A549 treated with dexamethasone at 1 μM for 4 hours (cell line): ENCODE measurements around the gene SYNRG. TPM values are rescaled to one million over a fixed set of nuclear protein-coding genes. Genes with fewer than 3 reads are reported as not detected.

Source experiments
- total RNA-seq: library from RNA; stranded (reverse); fragments of 200-300 nt; extraction: Qiagen RNA extraction; gene quantifications from 5 replicates; pipeline ENCODE4 v1.2.3, GENCODE V29; 2022

The SYNRG gene, protein sequence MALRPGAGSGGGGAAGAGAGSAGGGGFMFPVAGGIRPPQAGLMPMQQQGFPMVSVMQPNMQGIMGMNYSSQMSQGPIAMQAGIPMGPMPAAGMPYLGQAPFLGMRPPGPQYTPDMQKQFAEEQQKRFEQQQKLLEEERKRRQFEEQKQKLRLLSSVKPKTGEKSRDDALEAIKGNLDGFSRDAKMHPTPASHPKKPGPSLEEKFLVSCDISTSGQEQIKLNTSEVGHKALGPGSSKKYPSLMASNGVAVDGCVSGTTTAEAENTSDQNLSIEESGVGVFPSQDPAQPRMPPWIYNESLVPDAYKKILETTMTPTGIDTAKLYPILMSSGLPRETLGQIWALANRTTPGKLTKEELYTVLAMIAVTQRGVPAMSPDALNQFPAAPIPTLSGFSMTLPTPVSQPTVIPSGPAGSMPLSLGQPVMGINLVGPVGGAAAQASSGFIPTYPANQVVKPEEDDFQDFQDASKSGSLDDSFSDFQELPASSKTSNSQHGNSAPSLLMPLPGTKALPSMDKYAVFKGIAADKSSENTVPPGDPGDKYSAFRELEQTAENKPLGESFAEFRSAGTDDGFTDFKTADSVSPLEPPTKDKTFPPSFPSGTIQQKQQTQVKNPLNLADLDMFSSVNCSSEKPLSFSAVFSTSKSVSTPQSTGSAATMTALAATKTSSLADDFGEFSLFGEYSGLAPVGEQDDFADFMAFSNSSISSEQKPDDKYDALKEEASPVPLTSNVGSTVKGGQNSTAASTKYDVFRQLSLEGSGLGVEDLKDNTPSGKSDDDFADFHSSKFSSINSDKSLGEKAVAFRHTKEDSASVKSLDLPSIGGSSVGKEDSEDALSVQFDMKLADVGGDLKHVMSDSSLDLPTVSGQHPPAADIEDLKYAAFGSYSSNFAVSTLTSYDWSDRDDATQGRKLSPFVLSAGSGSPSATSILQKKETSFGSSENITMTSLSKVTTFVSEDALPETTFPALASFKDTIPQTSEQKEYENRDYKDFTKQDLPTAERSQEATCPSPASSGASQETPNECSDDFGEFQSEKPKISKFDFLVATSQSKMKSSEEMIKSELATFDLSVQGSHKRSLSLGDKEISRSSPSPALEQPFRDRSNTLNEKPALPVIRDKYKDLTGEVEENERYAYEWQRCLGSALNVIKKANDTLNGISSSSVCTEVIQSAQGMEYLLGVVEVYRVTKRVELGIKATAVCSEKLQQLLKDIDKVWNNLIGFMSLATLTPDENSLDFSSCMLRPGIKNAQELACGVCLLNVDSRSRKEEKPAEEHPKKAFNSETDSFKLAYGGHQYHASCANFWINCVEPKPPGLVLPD (N-terminal part only)
- total RNA-seq = 12.1 to 17.9 TPM (median 15.5 TPM) in 5 replicates

DNA sequence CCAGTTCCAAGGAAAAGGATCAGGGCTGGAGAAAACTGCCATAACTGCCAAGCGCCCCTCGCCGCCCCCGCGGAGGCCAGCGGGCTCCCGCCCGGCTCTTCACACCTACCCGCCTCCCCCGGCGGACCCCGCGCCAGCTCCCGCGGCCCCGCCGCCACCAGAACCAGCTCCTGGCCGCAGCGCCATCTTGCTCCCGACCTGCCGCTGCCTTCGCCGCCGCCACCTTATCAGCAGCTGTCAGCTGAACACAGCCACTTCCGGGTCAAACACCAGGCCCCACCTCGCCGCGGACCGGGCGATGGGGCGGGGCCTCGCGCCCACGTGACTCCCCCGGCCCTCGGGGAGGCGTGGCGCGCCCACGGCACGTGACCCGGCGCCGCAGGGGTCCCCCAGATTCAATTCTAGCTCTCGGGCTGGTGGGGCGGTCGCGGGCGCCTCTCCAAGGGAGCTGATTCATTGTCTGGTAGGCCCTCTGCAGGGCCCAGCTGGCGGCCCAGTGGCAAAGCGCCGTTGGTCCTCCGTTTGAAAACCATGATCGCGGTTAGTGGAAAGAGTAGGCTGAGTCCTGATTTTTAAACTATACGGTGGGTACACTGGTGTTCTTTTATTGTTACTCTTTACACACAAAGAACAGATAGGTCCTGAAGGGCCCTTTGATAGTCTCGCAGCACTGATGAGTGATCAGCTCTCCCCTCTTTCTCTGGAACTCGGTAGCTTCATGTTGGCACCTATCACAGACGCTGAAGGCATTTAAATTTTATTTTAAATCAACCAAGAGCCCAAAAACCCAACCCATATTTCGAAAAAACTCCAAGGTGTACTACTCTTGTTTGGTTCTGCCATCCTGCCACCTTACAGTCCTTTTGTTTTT is at the start of gene SYNRG:
Gene SYNRG, minus strand, starts transcription at position 249 of the 871 bp plus-strand sequence. Its CDS starts 63 bp downstream, at position 186.

DNA sequence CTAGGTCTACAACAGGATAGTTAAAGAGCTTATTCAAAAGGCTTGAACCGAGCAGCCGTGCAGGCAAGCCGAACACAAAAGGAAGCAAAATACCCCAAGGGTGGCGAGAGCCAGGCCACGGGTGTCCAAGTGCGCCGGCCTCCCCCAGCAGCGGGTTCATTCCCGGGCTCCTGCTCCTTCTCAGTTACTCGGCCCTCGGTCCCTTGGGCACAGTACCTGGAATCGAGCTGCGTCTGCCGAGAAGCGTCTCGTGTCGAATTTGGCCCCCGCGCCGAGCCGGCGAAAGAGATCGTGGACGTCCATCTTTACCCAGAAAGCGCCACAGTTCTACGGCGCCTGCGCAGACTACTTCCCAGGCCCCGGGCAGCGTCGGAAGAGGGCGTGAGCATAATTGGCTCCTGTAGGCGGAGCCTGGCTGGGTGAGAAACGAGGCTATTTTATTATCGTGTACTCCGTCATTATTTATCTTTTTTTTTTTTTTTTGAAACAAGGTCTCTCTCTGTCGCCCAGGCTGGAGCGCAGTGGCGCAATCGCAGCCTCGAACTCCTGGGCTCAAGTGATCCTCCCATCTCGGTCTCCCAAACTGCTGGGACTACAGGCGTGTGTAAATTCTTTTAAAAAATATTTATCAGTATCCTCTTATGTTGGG is 34.0 kb upstream of the SYNRG start, which contains the start of gene DDX52:
Gene DDX52, minus strand, starts transcription at position 329 of the 649 bp plus-strand sequence. Its CDS starts 26 bp downstream, at position 303.

GRCh38 chr17:37489197-37490001 is 119.8 kb downstream of the SYNRG start, which contains the start of gene DUSP14:
Gene DUSP14, plus strand, starts transcription at chr17:37489891. Its CDS starts 22,382 bp downstream, at chr17:37512273.

Other genes starting within 250 kb of the SYNRG start
- not detected in 5 replicates for gene C17orf78, start 233.4 kb downstream of the SYNRG start, total RNA-seq
- gene ACACA, start 202.6 kb downstream of the SYNRG start, total RNA-seq = 44.6 to 55.0 TPM (median 49.0 TPM) in 5 replicates
- 10.5 to 15.2 TPM (median 13.3 TPM) in 5 replicates for gene TADA2A, start 202.5 kb downstream of the SYNRG start, total RNA-seq
- gene DUSP14, start 119.5 kb downstream of the SYNRG start, total RNA-seq = 44.6 to 52.2 TPM (median 47.5 TPM) in 5 replicates
- gene DDX52, start 34.0 kb upstream of the SYNRG start, total RNA-seq = 28.2 to 33.3 TPM (median 30.4 TPM) in 5 replicates
- gene HNF1B, start 135.6 kb upstream of the SYNRG start, total RNA-seq = 13.8 to 20.7 TPM (median 19.3 TPM) in 5 replicates